ENCODE results near the gene KCNT1.

KCNT1 gene

DNA sequence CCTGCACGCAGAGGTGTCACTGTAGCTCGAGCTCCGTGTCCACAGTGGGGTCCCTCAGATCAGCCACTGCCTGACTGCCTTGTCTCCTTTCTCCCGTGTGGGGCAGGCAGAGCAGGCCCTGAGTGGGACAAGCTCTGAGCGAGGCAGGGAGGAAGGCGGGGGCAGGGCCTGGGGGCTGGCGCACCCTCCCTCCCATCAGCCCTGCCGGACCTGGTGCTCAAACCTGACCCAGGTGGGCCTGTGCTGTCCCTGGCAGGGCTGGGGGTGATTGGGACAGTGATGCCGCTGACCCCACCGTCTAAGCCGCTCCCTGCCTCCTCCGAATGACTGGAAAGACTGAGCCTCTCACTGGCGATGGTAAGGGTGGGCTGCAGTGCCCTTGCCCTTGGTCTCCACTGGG lies 60.9 kb downstream of the KCNT1 start:
- DNase-seq (ENCODE audit: low read depth in 2 of 2, low spot score in 1 of 2): no peak

DNA sequence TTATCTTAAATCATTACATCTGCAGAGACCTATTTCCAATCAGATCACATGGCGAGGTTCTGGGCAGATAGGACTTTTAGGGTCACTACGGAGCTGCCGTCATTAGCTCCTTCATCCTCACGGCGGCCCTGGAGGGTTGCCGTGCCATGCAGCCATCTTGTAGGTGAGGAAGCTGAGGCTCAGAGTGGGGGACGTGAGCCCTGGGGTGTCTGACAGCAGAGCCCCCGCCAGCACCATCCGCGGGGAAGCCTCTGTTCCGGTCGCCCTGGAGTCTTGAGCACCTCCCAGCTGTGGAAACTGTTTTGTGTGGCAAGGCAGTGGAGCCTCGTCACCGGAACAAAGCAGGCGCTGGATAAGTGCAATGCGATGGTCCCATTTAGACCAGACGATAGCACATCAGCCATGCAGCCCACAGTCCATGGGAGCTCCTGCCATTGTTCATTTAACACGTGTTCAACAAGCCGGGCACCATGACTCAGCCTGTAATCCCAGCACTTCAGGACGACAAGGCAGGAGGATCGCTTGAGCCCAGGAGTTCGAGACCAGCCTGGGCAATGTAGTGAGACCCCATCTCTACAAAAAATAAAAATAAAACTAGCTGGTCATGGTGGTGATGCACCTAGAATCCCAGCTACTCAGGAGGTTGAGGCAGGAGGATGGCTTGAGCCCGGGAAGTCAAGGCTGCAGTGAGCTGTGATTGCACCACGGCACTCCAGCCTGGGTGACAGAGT lies 61.9 kb downstream of the KCNT1 start:
- no peak for DNase-seq (ENCODE audit: low read depth in 2 of 2, low spot score in 1 of 2)

GRCh38 chr9:135764731-135765130 lies 62.7 kb downstream of the KCNT1 start:
- no peak for DNase-seq (ENCODE audit: low read depth in 2 of 2, low spot score in 1 of 2)

GRCh38 chr9:135765416-135765815 lies 63.4 kb downstream of the KCNT1 start:
- no peak for DNase-seq (ENCODE audit: low read depth in 2 of 2, low spot score in 1 of 2)

DNA sequence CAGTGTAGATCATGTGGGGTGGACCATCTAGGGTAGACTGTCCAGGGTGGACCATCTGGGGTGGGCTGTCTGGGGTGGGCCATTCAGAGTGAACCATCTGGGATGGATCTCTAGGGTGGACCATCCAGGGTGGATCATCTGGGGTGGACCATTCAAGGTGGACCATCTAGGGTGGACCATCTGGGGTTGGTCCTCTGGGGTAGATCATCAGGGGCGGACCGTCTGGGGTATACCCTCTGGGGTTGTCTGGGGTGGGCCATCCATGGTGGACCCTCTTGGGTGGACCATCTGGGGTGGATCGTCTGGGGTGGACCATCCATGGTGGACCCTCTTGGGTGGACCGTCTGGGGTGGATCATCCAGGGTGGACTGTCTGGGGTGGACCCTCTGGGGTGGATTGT lies 64.3 kb downstream of the KCNT1 start:
- no peak for DNase-seq (ENCODE audit: low read depth in 2 of 2, low spot score in 1 of 2)

GRCh38 chr9:135766707-135767106 lies 64.7 kb downstream of the KCNT1 start:
- no peak for DNase-seq (ENCODE audit: low read depth in 2 of 2, low spot score in 1 of 2)

DNA sequence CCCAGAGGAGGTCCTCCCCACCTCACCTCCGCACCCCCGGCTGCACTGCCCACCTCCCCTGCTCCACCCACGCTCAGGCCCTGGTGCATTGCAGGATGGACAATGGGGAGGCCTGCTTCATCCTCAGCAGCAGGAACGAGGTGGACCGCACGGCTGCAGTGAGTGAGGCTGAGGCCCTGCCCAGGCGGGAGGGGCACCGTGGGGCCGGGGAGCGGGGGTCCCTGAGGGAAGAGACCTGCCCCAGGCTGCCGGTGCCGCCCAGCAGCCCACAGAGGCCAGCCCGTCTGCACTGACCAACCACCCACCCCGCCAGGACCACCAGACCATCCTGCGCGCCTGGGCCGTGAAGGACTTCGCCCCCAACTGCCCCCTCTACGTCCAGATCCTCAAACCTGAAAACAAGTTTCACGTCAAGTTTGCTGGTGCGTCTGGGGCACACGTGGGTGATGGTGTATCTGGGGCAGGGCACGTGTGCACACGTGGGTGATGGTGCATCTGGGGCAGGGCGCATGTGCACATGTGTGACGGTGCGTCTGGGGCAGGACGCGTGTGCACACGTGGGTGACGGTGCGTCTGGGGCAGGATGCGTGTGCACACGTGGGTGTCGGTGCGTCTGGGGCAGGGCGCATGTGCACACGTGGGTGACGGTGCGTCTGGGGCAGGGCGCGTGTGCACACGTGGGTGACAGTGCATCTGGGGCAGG lies 66.7 kb downstream of the KCNT1 start:
- no peak for DNase-seq (ENCODE audit: low read depth in 2 of 2, low spot score in 1 of 2)

GRCh38 chr9:135769489-135770202 lies 67.7 kb downstream of the KCNT1 start:
- DNase-seq (ENCODE audit: low read depth in 2 of 2, low spot score in 1 of 2): no peak

GRCh38 chr9:135770203-135770535 lies 68.2 kb downstream of the KCNT1 start:
- DNase-seq (ENCODE audit: low read depth in 2 of 2, low spot score in 1 of 2): no peak

DNA sequence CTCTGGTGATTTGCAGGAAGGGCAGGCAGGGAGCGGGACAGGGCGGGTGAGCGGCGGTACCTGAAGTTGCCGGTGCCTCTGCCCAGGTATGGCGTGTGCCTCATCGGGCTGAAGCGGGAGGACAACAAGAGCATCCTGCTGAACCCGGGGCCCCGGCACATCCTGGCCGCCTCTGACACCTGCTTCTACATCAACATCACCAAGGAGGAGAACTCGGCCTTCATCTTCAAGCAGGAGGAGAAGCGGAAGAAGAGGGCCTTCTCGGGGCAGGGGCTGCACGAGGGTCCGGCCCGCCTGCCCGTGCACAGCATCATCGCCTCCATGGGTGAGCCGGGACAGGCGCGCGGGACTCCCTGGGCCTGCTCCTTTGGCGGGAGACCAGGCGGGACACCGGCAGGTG lies 68.8 kb downstream of the KCNT1 start:
- no peak for DNase-seq (ENCODE audit: low read depth in 2 of 2, low spot score in 1 of 2)

DNA sequence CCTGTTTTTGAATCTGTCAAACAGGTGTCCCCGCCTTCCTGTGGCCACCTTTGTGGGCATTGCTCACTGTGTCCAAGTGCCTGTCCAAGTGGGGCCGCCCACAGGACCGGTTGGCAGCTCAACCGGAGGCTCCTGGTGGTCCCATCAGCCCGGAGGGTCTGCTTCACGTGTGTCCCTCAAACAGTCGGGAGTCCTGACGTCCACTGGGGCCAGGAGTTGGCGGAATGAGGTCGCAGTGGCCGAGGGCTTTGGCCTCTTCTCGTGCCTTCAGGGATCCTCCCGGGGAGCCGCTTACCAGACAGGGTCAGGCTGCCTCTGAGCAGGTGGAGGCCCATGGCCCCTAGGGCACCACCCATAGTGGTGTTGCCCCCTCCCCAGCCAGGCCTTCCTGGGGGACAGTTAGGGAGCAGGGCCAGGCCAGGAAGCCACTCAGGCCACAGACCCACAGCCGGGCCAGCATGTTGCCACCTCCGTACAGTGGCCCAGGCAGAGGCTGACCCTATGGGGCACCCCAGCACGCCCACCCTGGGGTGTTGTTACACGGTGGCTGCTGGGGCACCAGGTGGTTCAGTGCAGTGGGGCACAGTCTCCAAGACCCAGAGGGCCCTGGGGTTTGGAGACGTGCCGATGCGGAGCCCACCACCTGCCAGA lies 69.5 kb downstream of the KCNT1 start:
- DNase-seq (ENCODE audit: low read depth in 2 of 2, low spot score in 1 of 2): no peak

DNA sequence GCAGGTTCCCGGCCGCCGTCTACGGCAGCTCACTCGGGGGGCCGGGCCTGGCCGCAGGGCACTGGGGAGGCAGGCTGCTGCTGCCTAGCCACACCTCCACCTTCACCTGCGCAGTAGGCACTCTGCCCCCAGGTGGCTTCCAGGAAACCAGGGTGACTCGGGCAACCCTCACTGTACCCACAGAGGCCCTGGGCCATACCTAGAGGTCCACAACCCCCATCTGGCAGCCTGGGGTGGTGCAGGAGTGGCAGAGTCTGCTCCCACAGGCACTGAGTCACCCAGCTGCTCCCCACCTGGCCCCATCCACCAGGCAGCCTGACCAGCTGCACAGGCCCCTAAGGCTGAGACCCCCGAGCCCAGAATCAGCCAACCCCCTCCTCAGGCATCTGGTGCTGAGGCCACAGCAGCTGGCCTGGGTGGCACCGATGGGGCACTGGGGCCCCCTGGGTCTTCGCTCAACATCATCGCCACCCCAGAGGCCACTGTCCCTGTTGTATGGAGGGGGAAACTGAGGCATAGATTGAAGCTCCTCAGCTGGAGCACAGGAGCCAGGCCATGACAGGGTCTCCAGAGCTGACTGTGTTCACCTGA lies 70.2 kb downstream of the KCNT1 start:
- DNase-seq (ENCODE audit: low read depth in 2 of 2, low spot score in 1 of 2): no peak

DNA sequence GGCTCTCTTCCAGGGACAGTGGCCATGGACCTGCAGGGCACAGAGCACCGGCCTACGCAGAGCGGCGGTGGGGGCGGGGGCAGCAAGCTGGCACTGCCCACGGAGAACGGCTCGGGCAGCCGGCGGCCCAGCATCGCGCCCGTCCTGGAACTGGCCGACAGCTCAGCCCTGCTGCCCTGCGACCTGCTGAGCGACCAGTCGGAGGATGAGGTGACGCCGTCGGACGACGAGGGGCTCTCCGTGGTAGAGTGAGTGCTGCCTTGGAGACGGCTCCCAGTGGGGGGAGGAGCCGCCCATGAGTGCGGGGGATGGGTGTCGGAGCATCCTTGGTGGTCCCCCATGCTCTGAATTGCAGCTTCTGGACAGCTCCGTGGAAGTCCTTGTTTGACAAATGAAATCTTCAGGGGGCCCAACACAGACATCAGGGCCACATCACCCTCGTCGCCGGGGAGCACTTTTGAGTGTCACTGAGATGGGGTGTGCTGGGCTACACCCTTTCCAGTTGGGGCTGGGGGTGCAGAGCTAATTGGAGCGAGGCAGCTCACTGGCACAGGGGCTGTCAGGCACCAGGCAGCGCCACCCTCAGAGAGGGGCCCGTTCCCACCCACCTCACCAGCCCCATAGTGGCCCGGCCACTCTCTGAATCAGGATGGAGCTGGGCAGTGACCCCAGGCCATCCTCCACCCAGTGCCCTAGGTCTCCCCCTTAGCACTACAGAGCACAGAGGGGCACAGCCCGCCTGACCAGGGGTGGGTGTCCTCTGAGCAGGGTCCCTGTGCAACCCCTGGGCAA lies 70.9 kb downstream of the KCNT1 start:
- no peak for DNase-seq (ENCODE audit: low read depth in 2 of 2, low spot score in 1 of 2)

GRCh38 chr9:135773530-135774238 lies 71.7 kb downstream of the KCNT1 start:
- DNase-seq (ENCODE audit: low read depth in 2 of 2, low spot score in 1 of 2): no peak

GRCh38 chr9:135774239-135774747 lies 72.3 kb downstream of the KCNT1 start:
- DNase-seq (ENCODE audit: low read depth in 2 of 2, low spot score in 1 of 2): no peak

DNA sequence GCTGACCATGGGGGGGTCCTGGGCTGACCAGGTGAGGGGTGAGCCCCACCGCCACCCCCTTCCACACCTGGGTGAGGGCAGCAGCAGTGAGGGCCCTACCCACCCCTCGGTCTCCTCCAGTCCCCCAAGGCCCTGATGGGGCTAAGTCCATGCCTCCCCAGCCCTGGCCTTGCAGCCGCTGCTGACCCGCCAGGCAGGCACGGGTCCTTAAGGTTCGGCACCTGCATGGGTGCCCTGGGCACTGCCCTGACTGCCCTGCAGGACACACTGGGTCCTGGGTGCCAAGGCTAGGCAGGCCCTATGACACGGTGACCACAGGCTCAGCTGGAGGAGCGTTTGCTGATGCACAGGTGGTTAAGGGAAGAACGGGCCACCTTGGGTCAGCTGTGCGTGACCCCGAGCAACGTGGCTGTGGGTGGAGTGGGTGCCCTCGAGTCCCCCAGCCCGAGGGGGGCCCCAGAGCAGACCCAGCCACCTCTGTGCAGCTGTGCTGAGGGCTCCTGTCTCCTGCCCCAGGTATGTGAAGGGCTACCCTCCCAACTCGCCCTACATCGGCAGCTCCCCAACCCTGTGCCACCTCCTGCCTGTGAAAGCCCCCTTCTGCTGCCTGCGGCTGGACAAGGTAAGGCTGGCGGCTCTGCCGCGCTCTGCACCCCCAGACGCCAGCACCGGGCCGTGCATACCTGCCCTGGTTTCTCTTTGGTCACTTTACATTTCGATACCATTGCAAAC lies 73.0 kb downstream of the KCNT1 start:
- no peak for DNase-seq (ENCODE audit: low read depth in 2 of 2, low spot score in 1 of 2)

DNA sequence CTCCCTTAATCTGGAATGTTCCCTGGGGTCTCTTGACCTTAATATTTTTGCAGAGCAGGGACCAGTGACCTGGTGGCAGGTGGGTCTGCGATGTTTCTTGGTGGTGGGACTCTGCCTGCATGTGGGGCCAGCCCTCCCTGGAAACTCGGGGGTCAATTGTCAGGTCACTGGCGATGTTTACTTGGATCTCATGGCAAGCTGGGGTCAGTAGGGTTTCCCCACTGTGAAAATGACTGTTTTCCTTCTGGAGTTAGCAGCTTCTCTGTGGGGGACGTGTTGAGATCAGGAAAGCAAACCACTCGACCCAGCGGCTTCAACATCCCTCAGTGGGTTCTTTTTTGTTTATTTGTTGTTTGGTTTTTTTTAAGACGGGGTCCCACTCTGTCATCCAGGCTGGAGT lies 73.9 kb downstream of the KCNT1 start:
- DNase-seq (ENCODE audit: low read depth in 2 of 2, low spot score in 1 of 2): no peak

- DNase-seq (ENCODE audit: low read depth in 2 of 2, low spot score in 1 of 2): no peak
These were observed 75.1 kb downstream of the KCNT1 start for GRCh38 chr9:135776893-135777622.
